Adrenal gland (tissue), 5 donors: ENCODE data around the gene LYRM7.

ENCODE experiments used
- POLR2A ChIP-seq, 2 donors: fragments of 450-650 bp; IDR thresholded peaks; one replicate each; pipeline ENCODE4 v1.6.1; 2017; ENCODE audit warnings: antibody characterized with exemption in 2 of 2, mild to moderate bottlenecking in 2 of 2, moderate library complexity in 1 of 2
- TF ChIP-seq, protein P1 (sequence below), 6 experiments: fragments of 450-650 bp in 4 of 6; fragments of 200-600 bp in 2 of 6; sonication (generic) in 1 of 6; IDR thresholded peaks; 1 replicate in 5 of 6; 2 replicates in 1 of 6; pipeline versions ENCODE4 v1.5.1 to v1.8.0; 2016 to 2021; ENCODE audit warnings: antibody characterized with exemption in 6 of 6, mild to moderate bottlenecking in 2 of 6, moderate library complexity in 1 of 6
- donor health status: DM: no; HTN: no; CAD: no.

DNA sequence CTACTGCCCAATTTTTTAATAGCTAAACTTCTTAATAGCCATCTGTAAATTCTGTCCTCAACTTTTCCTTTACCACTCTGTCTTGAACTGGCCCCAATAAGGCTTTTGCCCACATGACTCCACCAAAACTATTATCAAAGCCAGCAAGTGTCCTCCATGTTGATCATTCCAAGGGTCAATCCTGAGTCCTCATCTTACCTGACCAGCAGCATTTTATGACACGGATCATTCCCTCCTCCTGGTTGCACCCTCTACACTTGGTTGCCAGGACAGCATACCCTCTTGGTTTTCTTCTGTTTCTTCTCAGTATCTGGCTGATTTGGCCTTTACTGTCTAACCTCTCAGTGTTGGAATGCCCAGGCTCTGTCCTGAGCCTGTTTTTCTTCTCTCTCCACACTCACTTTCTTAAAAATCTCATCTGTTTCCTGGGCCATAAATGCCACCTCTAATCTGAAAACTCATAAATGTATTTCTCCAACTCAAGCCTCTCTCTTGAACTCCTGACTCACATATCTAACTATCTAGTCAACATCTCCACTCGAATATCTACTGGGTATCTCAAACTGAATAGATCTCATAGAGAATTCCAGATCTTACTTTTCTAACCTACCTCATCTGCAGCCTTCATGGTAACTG is 53.1 kb downstream of the LYRM7 start:
- TF ChIP-seq POLR2A (IDR thresholded peaks at IDR 0.05), result no peak
- TF ChIP-seq, protein P1, sequence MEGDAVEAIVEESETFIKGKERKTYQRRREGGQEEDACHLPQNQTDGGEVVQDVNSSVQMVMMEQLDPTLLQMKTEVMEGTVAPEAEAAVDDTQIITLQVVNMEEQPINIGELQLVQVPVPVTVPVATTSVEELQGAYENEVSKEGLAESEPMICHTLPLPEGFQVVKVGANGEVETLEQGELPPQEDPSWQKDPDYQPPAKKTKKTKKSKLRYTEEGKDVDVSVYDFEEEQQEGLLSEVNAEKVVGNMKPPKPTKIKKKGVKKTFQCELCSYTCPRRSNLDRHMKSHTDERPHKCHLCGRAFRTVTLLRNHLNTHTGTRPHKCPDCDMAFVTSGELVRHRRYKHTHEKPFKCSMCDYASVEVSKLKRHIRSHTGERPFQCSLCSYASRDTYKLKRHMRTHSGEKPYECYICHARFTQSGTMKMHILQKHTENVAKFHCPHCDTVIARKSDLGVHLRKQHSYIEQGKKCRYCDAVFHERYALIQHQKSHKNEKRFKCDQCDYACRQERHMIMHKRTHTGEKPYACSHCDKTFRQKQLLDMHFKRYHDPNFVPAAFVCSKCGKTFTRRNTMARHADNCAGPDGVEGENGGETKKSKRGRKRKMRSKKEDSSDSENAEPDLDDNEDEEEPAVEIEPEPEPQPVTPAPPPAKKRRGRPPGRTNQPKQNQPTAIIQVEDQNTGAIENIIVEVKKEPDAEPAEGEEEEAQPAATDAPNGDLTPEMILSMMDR (IDR thresholded peaks at IDR 0.05), result no peak
